Activated CD4-positive, alpha-beta memory T cell treated with anti-CD3 and anti-CD28 coated beads, Interleukin-2, amount 10 ng/mL, durations not matched to agents 7 days and 5 days (primary cell): ENCODE data around the gene IL10RB. TPM values are rescaled to one million over a fixed set of nuclear protein-coding genes. Genes with fewer than 3 reads are reported as not detected.

Experiments used
- total RNA-seq, 2 experiments: library from RNA; stranded (reverse); gene quantifications; one replicate each; pipeline ENCODE4 v1.2.3, GENCODE V29; 2021

Gene IL10RB
- total RNA-seq, 2 experiments from 2014 or later = 33.9 to 36.1 TPM

Other genes starting within 250 kb of the IL10RB start
- not detected for gene OLIG2, start 240.4 kb upstream of the IL10RB start, total RNA-seq
- gene OLIG1, start 196.2 kb upstream of the IL10RB start, total RNA-seq = not detected
- 10 to 100 TPM; 60.1 to 61.9 TPM for gene IFNAR2, start 36.4 kb upstream of the IL10RB start, total RNA-seq
- gene IFNAR1, start 58.6 kb downstream of the IL10RB start, total RNA-seq = 10 to 100 TPM; 38.6 to 39.3 TPM
- 1 to 10 TPM; 4.6 to 4.7 TPM for gene IFNGR2, start 137.0 kb downstream of the IL10RB start, total RNA-seq
- 10 to 100 TPM; 26.5 to 28.2 TPM for gene TMEM50B, start 213.6 kb downstream of the IL10RB start, total RNA-seq
- gene DNAJC28, start 225.3 kb downstream of the IL10RB start, total RNA-seq = under 1 TPM; 0.55 to 0.60 TPM